ENCODE results near the gene KY.

Gene KY

DNA sequence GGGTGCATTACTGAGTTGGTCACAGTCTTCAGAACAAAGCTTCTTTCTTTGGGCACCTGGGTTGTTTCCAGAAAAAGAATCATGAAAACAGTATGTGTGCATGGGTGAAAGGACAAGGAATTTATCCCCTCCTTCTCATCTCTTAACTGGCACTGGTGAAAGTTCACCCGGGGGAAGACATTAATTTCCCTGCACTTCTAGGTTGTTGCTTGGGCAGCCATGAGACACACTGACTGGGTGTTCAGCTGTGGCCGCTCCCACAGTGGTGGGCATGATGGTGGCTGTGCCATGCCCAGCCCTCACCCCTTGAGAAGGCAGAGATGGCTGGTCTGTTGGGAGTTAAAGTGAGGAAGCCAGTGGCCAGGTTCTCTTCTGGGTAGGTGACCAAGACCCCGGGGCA, 16.6 kb upstream of the KY start:
- Histone ChIP-seq H3K4me3 (ENCODE audit: control insufficient read depth in 1 of 7, extremely low read depth in 1 of 7, insufficient read depth in 4 of 7, low read depth in 2 of 7, low read length in 6 of 7) (no peak overlapping the region), H3K9me3 (ENCODE audit: control extremely low read depth in 1 of 5, control insufficient read depth in 4 of 5, insufficient read depth in 2 of 5, low read depth in 1 of 5, low read length in 4 of 5) (no peaks in the 10 kb centered on the region), H3K27me3 (replicated peaks in 2 of 5; ENCODE audit: control insufficient read depth in 4 of 5, insufficient read depth in 5 of 5, low read length in 4 of 5) (peaks cover 0 to 3% (median 0%) of the 10 kb centered on the region in 5 experiments), H3K36me3 (ENCODE audit: control insufficient read depth in 4 of 4, insufficient read depth in 4 of 4, low read length in 3 of 4) (no peaks in the 10 kb centered on the region), H3K4me1 (ENCODE audit: control extremely low read depth in 1 of 4, control insufficient read depth in 4 of 4, insufficient read depth in 4 of 4, low read length in 3 of 4) (no peaks in the 10 kb centered on the region), H3K27ac (ENCODE audit: insufficient read depth in 1 of 2, low read depth in 1 of 2, low read length in 2 of 2, poor library complexity in 1 of 2, severe bottlenecking in 2 of 2) (no peak overlapping the region)
- no peak for DNase-seq
- 100% methylated on average over 1 of the region's 3 CpGs for WGBS (ENCODE audit: insufficient coverage)
- POLR2A ChIA-PET = no interaction called here
- CTCF ChIA-PET = no interaction called here

DNA sequence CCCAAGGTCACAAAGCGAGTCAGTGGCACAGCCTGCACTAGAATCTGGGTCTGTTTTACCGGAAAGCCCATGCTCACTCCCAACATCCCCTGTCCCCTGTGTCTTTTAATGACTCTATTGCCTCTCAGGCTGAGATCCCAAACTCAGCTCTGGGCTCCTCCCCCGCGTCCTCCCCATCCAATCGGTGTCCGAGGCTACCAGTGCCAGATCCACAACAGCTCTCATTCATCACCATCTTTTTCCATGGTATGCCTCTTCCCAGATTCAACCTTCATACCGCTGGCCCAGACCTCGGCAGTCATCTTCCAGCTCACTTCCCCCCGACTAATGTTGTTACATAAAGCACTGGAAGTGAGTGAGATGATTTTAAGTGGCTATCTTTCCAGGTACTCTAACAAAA, 16.1 kb upstream of the KY start:
- ChIA-PET CTCF (no interaction called here), POLR2A (no interaction called here)
- WGBS (ENCODE audit: insufficient coverage) = 74% methylated on average over 4 of the region's 9 CpGs

DNA sequence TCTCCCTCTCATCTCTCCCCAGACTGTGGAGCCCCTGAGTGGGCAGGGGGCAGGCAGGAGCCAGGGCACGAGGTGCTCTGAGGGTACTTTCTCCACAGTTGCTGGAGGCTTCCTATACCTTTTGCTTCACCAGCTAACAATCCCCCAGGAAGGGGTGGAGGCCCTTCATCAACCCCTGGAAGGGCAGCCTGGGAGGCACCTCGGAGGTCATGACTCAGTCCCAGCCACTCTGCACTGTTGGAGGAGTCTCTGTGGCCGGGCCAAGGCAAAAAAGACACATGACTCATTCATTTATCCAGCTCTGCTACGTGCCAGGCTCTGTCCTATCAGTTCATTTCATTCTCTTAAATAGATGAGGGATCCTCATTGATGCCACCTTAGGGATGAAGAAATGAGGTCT, 15.6 kb upstream of the KY start:
- POLR2A ChIA-PET = no interaction called here
- CTCF ChIA-PET = no interaction called here
- WGBS (ENCODE audit: insufficient coverage) = 100% methylated on average over 2 of the region's 4 CpGs

More for the DNA sequence above, 16.1 kb upstream of the KY start:
- H3K27ac ChIP-seq (ENCODE audit: insufficient read depth in 1 of 2, low read depth in 1 of 2, low read length in 2 of 2, poor library complexity in 1 of 2, severe bottlenecking in 2 of 2) = no peak overlapping the region
- H3K36me3 ChIP-seq (ENCODE audit: control insufficient read depth in 4 of 4, insufficient read depth in 4 of 4, low read length in 3 of 4) = no peaks in the 10 kb centered on the region
- no peak overlapping the region for H3K4me3 ChIP-seq (ENCODE audit: control insufficient read depth in 1 of 7, extremely low read depth in 1 of 7, insufficient read depth in 4 of 7, low read depth in 2 of 7, low read length in 6 of 7)
- peaks cover 0 to under 1% (median 0%) of the 10 kb centered on the region in 5 experiments for H3K9me3 ChIP-seq (ENCODE audit: control extremely low read depth in 1 of 5, control insufficient read depth in 4 of 5, insufficient read depth in 2 of 5, low read depth in 1 of 5, low read length in 4 of 5)
- no peaks in the 10 kb centered on the region for H3K4me1 ChIP-seq (ENCODE audit: control extremely low read depth in 1 of 4, control insufficient read depth in 4 of 4, insufficient read depth in 4 of 4, low read length in 3 of 4)
- no peak for DNase-seq
- H3K27me3 ChIP-seq (replicated peaks in 2 of 5; ENCODE audit: control insufficient read depth in 4 of 5, insufficient read depth in 5 of 5, low read length in 4 of 5) = peaks cover 0 to 3% (median 0%) of the 10 kb centered on the region in 5 experiments

DNA sequence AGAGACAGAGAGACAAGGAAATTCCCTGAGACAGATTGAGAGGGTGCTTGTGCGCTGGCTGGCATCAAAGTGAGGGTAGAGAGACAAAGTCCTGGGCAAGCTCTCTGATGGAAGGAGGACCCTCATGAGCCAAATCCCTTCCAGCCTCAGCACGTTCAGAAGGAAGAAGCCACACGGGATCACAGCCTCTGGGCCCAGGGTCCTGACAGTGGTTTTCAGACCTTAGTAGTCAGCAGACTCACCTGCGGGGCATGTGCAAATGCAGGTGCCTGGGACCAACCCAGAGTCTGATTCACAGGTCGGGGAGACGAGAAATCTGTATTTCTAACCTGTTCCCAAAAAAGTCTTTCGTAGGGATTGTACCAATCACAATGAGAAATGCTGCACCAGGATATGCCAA, 15.2 kb upstream of the KY start:
- H3K4me1 ChIP-seq (ENCODE audit: control extremely low read depth in 1 of 4, control insufficient read depth in 4 of 4, insufficient read depth in 4 of 4, low read length in 3 of 4) = no peaks in the 10 kb centered on the region
- no peak for DNase-seq
- H3K9me3 ChIP-seq (ENCODE audit: control extremely low read depth in 1 of 5, control insufficient read depth in 4 of 5, insufficient read depth in 2 of 5, low read depth in 1 of 5, low read length in 4 of 5) = peaks cover 0 to 4% (median 0%) of the 10 kb centered on the region in 5 experiments
- ChIA-PET CTCF (no interaction called here), POLR2A (no interaction called here)
- H3K27ac ChIP-seq (ENCODE audit: insufficient read depth in 1 of 2, low read depth in 1 of 2, low read length in 2 of 2, poor library complexity in 1 of 2, severe bottlenecking in 2 of 2) = no peak overlapping the region
- H3K36me3 ChIP-seq (ENCODE audit: control insufficient read depth in 4 of 4, insufficient read depth in 4 of 4, low read length in 3 of 4) = no peaks in the 10 kb centered on the region
- H3K4me3 ChIP-seq (ENCODE audit: control insufficient read depth in 1 of 7, extremely low read depth in 1 of 7, insufficient read depth in 4 of 7, low read depth in 2 of 7, low read length in 6 of 7) = no peak overlapping the region
- H3K27me3 ChIP-seq (replicated peaks in 2 of 5; ENCODE audit: control insufficient read depth in 4 of 5, insufficient read depth in 5 of 5, low read length in 4 of 5) = peaks cover 0 to 3% (median 0%) of the 10 kb centered on the region in 5 experiments
- WGBS (ENCODE audit: insufficient coverage) = 96% methylated on average over 6 of the region's 7 CpGs

More for the DNA sequence above, 15.6 kb upstream of the KY start:
- H3K36me3 ChIP-seq (ENCODE audit: control insufficient read depth in 4 of 4, insufficient read depth in 4 of 4, low read length in 3 of 4) = no peaks in the 10 kb centered on the region
- no peak for DNase-seq
- no peaks in the 10 kb centered on the region for H3K4me1 ChIP-seq (ENCODE audit: control extremely low read depth in 1 of 4, control insufficient read depth in 4 of 4, insufficient read depth in 4 of 4, low read length in 3 of 4)
- peaks cover 0 to 3% (median 0%) of the 10 kb centered on the region in 5 experiments for H3K27me3 ChIP-seq (replicated peaks in 2 of 5; ENCODE audit: control insufficient read depth in 4 of 5, insufficient read depth in 5 of 5, low read length in 4 of 5)
- H3K9me3 ChIP-seq (ENCODE audit: control extremely low read depth in 1 of 5, control insufficient read depth in 4 of 5, insufficient read depth in 2 of 5, low read depth in 1 of 5, low read length in 4 of 5) = peaks cover 0 to 4% (median 0%) of the 10 kb centered on the region in 5 experiments
- H3K27ac ChIP-seq (ENCODE audit: insufficient read depth in 1 of 2, low read depth in 1 of 2, low read length in 2 of 2, poor library complexity in 1 of 2, severe bottlenecking in 2 of 2) = no peak overlapping the region
- no peak overlapping the region for H3K4me3 ChIP-seq (ENCODE audit: control insufficient read depth in 1 of 7, extremely low read depth in 1 of 7, insufficient read depth in 4 of 7, low read depth in 2 of 7, low read length in 6 of 7)

DNA sequence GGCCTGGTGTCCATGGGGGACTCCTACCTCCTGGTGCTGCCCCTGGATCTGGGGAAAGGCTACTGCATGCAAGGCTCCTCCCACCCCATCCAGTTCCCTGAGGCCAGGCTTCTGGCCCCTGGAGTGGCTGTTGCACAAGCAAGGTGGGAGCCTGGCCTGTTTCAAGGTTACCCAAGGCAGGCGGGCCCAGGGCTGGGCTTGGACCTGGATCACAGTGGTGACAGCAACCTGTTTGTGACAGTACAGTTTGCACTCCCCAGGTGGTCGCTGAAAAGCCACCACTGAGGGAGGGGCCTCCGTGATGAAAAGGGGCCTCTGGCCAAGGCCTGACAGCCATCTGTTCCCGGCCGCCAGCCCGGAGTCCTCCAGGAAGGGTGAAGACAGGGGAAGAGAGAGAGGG, 14.4 kb upstream of the KY start:
- no peaks in the 10 kb centered on the region for H3K4me1 ChIP-seq (ENCODE audit: control extremely low read depth in 1 of 4, control insufficient read depth in 4 of 4, insufficient read depth in 4 of 4, low read length in 3 of 4)
- 92% methylated on average over 2 of the region's 6 CpGs for WGBS (ENCODE audit: insufficient coverage)
- no peak overlapping the region for H3K27ac ChIP-seq (ENCODE audit: insufficient read depth in 1 of 2, low read depth in 1 of 2, low read length in 2 of 2, poor library complexity in 1 of 2, severe bottlenecking in 2 of 2)
- ChIA-PET CTCF (no interaction called here), POLR2A (no interaction called here)
- peaks cover 0 to 3% (median 0%) of the 10 kb centered on the region in 5 experiments for H3K27me3 ChIP-seq (replicated peaks in 2 of 5; ENCODE audit: control insufficient read depth in 4 of 5, insufficient read depth in 5 of 5, low read length in 4 of 5)
- no peak overlapping the region for H3K4me3 ChIP-seq (ENCODE audit: control insufficient read depth in 1 of 7, extremely low read depth in 1 of 7, insufficient read depth in 4 of 7, low read depth in 2 of 7, low read length in 6 of 7)
- no peak for DNase-seq
- H3K36me3 ChIP-seq (ENCODE audit: control insufficient read depth in 4 of 4, insufficient read depth in 4 of 4, low read length in 3 of 4) = no peaks in the 10 kb centered on the region
- H3K9me3 ChIP-seq (ENCODE audit: control extremely low read depth in 1 of 5, control insufficient read depth in 4 of 5, insufficient read depth in 2 of 5, low read depth in 1 of 5, low read length in 4 of 5) = peaks cover 0 to 4% (median 0%) of the 10 kb centered on the region in 5 experiments

DNA sequence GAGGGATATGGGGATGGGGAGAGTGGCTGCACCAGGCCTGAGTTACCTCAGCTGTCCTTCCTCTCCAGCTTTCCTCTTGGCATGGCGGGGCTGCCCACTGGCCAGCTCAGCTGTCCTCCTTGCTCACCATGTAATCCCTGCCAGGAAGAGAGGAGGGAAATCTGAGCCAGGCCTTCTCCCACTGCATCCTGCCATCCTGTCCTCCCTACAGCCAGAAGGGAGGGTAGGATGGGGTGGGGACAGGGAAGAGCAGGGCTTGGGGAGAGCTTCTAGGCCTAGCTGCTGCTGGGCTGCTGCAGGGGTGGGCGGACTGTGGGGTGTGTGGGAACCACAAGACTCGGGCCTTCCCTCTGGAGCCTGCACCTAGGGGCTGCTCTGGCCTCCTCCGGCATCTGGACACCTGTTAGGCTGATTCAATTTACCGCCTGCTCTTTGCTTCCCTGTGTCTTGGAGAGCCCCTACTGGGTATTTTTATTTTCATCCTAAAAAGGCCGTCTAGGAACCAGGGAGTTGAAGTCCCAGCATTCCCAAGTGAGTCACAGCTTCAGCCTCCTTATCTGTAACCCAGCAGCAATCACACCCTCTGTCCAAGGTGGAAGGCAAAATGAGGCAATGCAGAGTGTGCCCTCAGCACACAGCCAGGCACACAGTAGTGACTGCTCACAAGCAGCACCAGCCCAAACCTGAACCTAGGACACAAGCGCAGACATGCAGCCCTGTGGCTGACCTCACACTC, 13.1 kb upstream of the KY start:
- peaks cover 0 to 4% (median 0%) of the 10 kb centered on the region in 5 experiments for H3K9me3 ChIP-seq (ENCODE audit: control extremely low read depth in 1 of 5, control insufficient read depth in 4 of 5, insufficient read depth in 2 of 5, low read depth in 1 of 5, low read length in 4 of 5)
- H3K36me3 ChIP-seq (ENCODE audit: control insufficient read depth in 4 of 4, insufficient read depth in 4 of 4, low read length in 3 of 4) = no peaks in the 10 kb centered on the region
- 94% methylated on average over 6 of the region's 7 CpGs for WGBS (ENCODE audit: insufficient coverage)
- CTCF ChIA-PET = no interaction called here
- no peak overlapping the region for H3K4me3 ChIP-seq (ENCODE audit: control insufficient read depth in 1 of 7, extremely low read depth in 1 of 7, insufficient read depth in 4 of 7, low read depth in 2 of 7, low read length in 6 of 7)
- no peak for DNase-seq
- POLR2A ChIA-PET = no interaction called here
- H3K4me1 ChIP-seq (ENCODE audit: control extremely low read depth in 1 of 4, control insufficient read depth in 4 of 4, insufficient read depth in 4 of 4, low read length in 3 of 4) = no peaks in the 10 kb centered on the region
- H3K27me3 ChIP-seq (replicated peaks in 2 of 5; ENCODE audit: control insufficient read depth in 4 of 5, insufficient read depth in 5 of 5, low read length in 4 of 5) = peaks cover 0 to 3% (median 0%) of the 10 kb centered on the region in 5 experiments
- H3K27ac ChIP-seq (ENCODE audit: insufficient read depth in 1 of 2, low read depth in 1 of 2, low read length in 2 of 2, poor library complexity in 1 of 2, severe bottlenecking in 2 of 2) = no peak overlapping the region

DNA sequence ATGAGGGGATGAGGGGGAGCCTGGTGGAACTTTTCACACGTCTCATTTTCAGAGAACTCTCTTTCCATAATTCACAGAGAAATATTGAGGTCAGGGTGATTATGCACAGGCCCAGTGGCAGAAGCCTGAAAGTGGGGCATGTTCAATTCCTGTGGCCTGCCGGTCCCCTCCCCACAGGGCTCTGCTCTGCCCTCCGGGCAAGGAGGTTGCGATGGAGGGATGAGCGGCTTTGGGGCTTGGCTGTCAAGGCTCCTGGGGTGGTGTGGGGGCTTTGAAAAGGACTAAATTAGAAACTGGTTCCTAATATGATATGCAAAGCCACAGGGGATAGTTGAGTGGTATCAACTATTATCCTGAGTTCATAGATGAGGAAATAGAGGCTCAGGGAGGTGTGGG, 9.2 kb upstream of the KY start:
- H3K27ac ChIP-seq (ENCODE audit: insufficient read depth in 1 of 2, low read depth in 1 of 2, low read length in 2 of 2, poor library complexity in 1 of 2, severe bottlenecking in 2 of 2) = no peak overlapping the region
- H3K4me1 ChIP-seq (ENCODE audit: control extremely low read depth in 1 of 4, control insufficient read depth in 4 of 4, insufficient read depth in 4 of 4, low read length in 3 of 4) = no peaks in the 10 kb centered on the region
- H3K27me3 ChIP-seq (replicated peaks in 2 of 5; ENCODE audit: control insufficient read depth in 4 of 5, insufficient read depth in 5 of 5, low read length in 4 of 5) = peaks cover 0 to 2% (median 0%) of the 10 kb centered on the region in 5 experiments
- CTCF ChIA-PET = interaction anchor here (1.0 to 1.2 kb wide), 2 partner anchors 57 to 58 kb away, joined by 3 to 4 read pairs; no protein-coding TSS in a partner anchor
- no peak overlapping the region for H3K4me3 ChIP-seq (ENCODE audit: control insufficient read depth in 1 of 7, extremely low read depth in 1 of 7, insufficient read depth in 4 of 7, low read depth in 2 of 7, low read length in 6 of 7)
- WGBS (ENCODE audit: insufficient coverage) = 100% methylated on average over 4 of the region's 5 CpGs
- H3K36me3 ChIP-seq (ENCODE audit: control insufficient read depth in 4 of 4, insufficient read depth in 4 of 4, low read length in 3 of 4) = no peaks in the 10 kb centered on the region
- DNase-seq = no peak
- POLR2A ChIA-PET = no interaction called here
- peaks cover 0 to 4% (median 0%) of the 10 kb centered on the region in 5 experiments for H3K9me3 ChIP-seq (ENCODE audit: control extremely low read depth in 1 of 5, control insufficient read depth in 4 of 5, insufficient read depth in 2 of 5, low read depth in 1 of 5, low read length in 4 of 5)

All from common myeloid progenitor, CD34-positive (primary cell).